HepG2 (cell line): ENCODE data around the gene CTSW. TPM values are rescaled to one million over a fixed set of nuclear protein-coding genes. Genes with fewer than 3 reads are reported as not detected.
A peak's percentile ranks its signal among the peaks of the same experiment; 100 is the strongest.

ENCODE experiments used
- DPF2 ChIP-seq: sonication (generic); formaldehyde crosslinking; IDR thresholded peaks from 2 replicates; pipeline ENCODE4 v1.4.0; 2020; ENCODE audit warnings: mild to moderate bottlenecking, low read depth, missing genetic modification reagents, borderline replicate concordance
- DR1 ChIP-seq: sonication (generic); formaldehyde crosslinking; IDR thresholded peaks from 2 replicates; pipeline ENCODE4 v1.8.0; 2021; ENCODE audit warnings: mild to moderate bottlenecking, missing genetic modification reagents, inconsistent platforms
- ESRRA ChIP-seq: sonication (generic); formaldehyde crosslinking; IDR thresholded peaks from 2 replicates; pipeline ENCODE4 v1.5.1; 2020; ENCODE audit warnings: mild to moderate bottlenecking, low read depth, missing genetic modification reagents
- NFKBIZ ChIP-seq: IDR thresholded peaks from 2 replicates; pipeline ENCODE4 v1.6.1; 2018; ENCODE audit warnings: missing genetic modification reagents, missing compliant biosample characterization
- PTBP1 ChIP-seq: fragments of 200-400 bp; formaldehyde crosslinking; IDR thresholded peaks from 2 replicates; pipeline ENCODE4 v1.6.1; 2018; ENCODE audit warnings: low read length, low read depth; ENCODE audit not compliant: poor library complexity, severe bottlenecking
- RFXANK ChIP-seq: IDR thresholded peaks from 2 replicates; pipeline ENCODE4 v1.6.1; 2016
- RNF2 ChIP-seq: fragments of 450-650 bp; conservative IDR thresholded peaks from 2 replicates; pipeline ENCODE4 v1.6.1; 2016; ENCODE audit warnings: low read depth
- SUZ12 ChIP-seq: fragments of 150-350 bp; IDR thresholded peaks from 2 replicates; pipeline ENCODE4 v1.6.1; 2014; ENCODE audit warnings: low read depth, low read length
- TAF15 ChIP-seq: fragments of 200-400 bp; formaldehyde crosslinking; IDR thresholded peaks from one replicate; pipeline ENCODE4 v1.6.1; 2018; ENCODE audit warnings: mild to moderate bottlenecking, low read depth, low read length; ENCODE audit not compliant: poor library complexity, severe bottlenecking
- TCF7 ChIP-seq: sonication (generic); IDR thresholded peaks from 2 replicates; pipeline ENCODE4 v1.6.1; 2016; ENCODE audit warnings: antibody characterized with exemption, low read depth
- THAP11 ChIP-seq: IDR thresholded peaks from 2 replicates; pipeline ENCODE4 v1.6.1; 2016; ENCODE audit warnings: missing biosample characterization, missing genetic modification reagents
- TMF1 ChIP-seq: sonication (generic); formaldehyde crosslinking; IDR thresholded peaks from 2 replicates; pipeline ENCODE4 v1.8.1; 2022; ENCODE audit warnings: low read depth, missing genetic modification reagents
- ZBTB20 ChIP-seq: sonication (generic); formaldehyde crosslinking; IDR thresholded peaks from 2 replicates; pipeline ENCODE4 v1.8.1; 2023; ENCODE audit warnings: missing genetic modification reagents, low read depth, mild to moderate bottlenecking, borderline replicate concordance
- ZNF382 ChIP-seq: sonication (generic); formaldehyde crosslinking; IDR thresholded peaks from 2 replicates; pipeline ENCODE4 v1.5.0; 2020; ENCODE audit warnings: missing genetic modification reagents, mild to moderate bottlenecking, borderline replicate concordance
- ZNF530 ChIP-seq: sonication (generic); formaldehyde crosslinking; IDR thresholded peaks from 2 replicates; pipeline ENCODE4 v1.5.0; 2020; ENCODE audit warnings: low read depth, mild to moderate bottlenecking, missing genetic modification reagents
- ZNF619 ChIP-seq: sonication (generic); formaldehyde crosslinking; IDR thresholded peaks from 2 replicates; pipeline ENCODE4 v1.4.0; 2020; ENCODE audit warnings: mild to moderate bottlenecking, missing genetic modification reagents
- polyA plus RNA-seq, 8 experiments: library from polyadenylated mRNA; depleted of rRNA in 3 of 8; stranded (reverse) in 7 of 8; unstranded in 1 of 8; fragments of >200 nt; fragmentation: Illumina TruSeq in 4 of 8; extraction: Trizol in 4 of 8; gene quantifications; 2 replicates each; pipeline versions ENCODE4 v1.2.1 to v1.2.3, GENCODE V29; 2011 to 2016; ENCODE audit warnings: low read depth in 4 of 8, missing spikeins in 1 of 8, mixed read lengths in 1 of 8; ENCODE audit not compliant: insufficient read depth in 1 of 8
- total RNA-seq, 5 experiments: library from RNA; depleted of rRNA; stranded (reverse); fragments of >200 nt; fragmentation: Illumina TruSeq; extraction: Trizol; gene quantifications; 2 replicates each; pipeline ENCODE4 v1.2.3, GENCODE V29; 2016; ENCODE audit warnings: low read depth in 1 of 5
- TF ChIP-seq, protein P1 (sequence below): sonication (generic); formaldehyde crosslinking; conservative IDR thresholded peaks from 2 replicates; pipeline ENCODE4 v1.8.0; 2022; ENCODE audit warnings: low read depth, missing genetic modification reagents
- TF ChIP-seq, protein P2 (sequence below): sonication (generic); formaldehyde crosslinking; IDR thresholded peaks from 2 replicates; pipeline ENCODE4 v1.9.0; 2021; ENCODE audit warnings: mild to moderate bottlenecking, missing genetic modification reagents
- TF ChIP-seq, protein P3 (sequence below): sonication (generic); formaldehyde crosslinking; conservative IDR thresholded peaks from 2 replicates; pipeline ENCODE4 v1.5.0; 2020; ENCODE audit warnings: missing genetic modification reagents

The CTSW gene
- total and polyA plus RNA-seq, 2 of the 13 experiments (the other 11 are each of a cell fraction or from before 2014, with no cell fraction given) = 0.09 TPM; not detected in 1

DNA sequence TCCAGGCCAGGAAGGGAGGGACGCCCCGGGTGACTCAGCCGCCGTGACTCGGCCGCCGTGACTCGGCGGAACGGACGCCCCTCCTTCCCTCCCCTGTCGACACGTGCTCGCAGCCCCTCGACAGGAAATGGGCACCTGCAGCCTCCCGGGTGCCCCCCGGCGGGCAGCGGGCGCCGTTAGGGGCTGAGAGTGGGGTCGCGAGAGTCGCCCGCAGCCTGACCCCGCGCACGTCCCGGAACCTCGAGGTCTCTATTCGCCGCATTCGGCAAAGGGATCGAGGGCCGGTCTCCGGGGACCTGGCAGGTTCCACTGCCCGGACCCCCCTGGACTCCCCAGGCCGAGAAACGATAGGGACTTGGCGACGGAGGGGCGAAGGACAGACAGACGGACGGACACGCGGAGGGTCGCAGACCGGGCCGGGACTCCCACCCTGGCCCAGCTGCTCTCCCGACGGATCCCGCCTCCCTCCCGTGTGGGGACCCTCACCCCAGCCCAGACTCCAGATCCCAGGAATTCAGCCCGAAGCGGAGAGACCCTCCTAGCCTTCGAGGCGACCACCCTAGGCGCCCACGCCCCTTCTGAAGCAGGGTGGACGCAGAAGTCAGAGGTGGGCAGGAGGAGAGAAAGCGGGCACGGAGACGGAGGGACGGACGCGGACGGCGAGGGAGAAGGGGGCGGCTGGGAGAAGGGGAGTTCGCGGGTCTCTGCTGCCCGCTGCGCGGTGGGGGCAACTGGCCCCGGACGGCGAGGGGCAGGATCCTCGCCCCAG lies 19.9 kb downstream of the CTSW start (continued):
- TF ChIP-seq TAF15 (no peak), TMF1 (CRISPR knock-in tag) (peak; percentile 74), DPF2 (CRISPR knock-in tag) (no peak), ESRRA (CRISPR knock-in tag) (peak; percentile 19; the same call in 1 of the 2 replicates), PTBP1 (no peak), SUZ12 (no peak), ZNF619 (CRISPR knock-in tag) (no peak), RFXANK (CRISPR knock-in tag) (no peak), THAP11 (CRISPR knock-in tag) (peak; percentile 33; the same call in 1 of the 2 replicates), NFKBIZ (CRISPR knock-in tag) (peak; percentile 45; the same call in 1 of the 2 replicates), RNF2 (peak; percentile 92), ZNF382 (no peak), DR1 (CRISPR knock-in tag) (no peak; the same call in 1 of the 2 replicates), ZBTB20 (CRISPR knock-in tag) (no peak), ZNF530 (CRISPR knock-in tag) (no peak), TCF7 (no peak)
- TF ChIP-seq, protein P1, sequence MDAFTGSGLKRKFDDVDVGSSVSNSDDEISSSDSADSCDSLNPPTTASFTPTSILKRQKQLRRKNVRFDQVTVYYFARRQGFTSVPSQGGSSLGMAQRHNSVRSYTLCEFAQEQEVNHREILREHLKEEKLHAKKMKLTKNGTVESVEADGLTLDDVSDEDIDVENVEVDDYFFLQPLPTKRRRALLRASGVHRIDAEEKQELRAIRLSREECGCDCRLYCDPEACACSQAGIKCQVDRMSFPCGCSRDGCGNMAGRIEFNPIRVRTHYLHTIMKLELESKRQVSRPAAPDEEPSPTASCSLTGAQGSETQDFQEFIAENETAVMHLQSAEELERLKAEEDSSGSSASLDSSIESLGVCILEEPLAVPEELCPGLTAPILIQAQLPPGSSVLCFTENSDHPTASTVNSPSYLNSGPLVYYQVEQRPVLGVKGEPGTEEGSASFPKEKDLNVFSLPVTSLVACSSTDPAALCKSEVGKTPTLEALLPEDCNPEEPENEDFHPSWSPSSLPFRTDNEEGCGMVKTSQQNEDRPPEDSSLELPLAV = no peak
- TF ChIP-seq, protein P2, sequence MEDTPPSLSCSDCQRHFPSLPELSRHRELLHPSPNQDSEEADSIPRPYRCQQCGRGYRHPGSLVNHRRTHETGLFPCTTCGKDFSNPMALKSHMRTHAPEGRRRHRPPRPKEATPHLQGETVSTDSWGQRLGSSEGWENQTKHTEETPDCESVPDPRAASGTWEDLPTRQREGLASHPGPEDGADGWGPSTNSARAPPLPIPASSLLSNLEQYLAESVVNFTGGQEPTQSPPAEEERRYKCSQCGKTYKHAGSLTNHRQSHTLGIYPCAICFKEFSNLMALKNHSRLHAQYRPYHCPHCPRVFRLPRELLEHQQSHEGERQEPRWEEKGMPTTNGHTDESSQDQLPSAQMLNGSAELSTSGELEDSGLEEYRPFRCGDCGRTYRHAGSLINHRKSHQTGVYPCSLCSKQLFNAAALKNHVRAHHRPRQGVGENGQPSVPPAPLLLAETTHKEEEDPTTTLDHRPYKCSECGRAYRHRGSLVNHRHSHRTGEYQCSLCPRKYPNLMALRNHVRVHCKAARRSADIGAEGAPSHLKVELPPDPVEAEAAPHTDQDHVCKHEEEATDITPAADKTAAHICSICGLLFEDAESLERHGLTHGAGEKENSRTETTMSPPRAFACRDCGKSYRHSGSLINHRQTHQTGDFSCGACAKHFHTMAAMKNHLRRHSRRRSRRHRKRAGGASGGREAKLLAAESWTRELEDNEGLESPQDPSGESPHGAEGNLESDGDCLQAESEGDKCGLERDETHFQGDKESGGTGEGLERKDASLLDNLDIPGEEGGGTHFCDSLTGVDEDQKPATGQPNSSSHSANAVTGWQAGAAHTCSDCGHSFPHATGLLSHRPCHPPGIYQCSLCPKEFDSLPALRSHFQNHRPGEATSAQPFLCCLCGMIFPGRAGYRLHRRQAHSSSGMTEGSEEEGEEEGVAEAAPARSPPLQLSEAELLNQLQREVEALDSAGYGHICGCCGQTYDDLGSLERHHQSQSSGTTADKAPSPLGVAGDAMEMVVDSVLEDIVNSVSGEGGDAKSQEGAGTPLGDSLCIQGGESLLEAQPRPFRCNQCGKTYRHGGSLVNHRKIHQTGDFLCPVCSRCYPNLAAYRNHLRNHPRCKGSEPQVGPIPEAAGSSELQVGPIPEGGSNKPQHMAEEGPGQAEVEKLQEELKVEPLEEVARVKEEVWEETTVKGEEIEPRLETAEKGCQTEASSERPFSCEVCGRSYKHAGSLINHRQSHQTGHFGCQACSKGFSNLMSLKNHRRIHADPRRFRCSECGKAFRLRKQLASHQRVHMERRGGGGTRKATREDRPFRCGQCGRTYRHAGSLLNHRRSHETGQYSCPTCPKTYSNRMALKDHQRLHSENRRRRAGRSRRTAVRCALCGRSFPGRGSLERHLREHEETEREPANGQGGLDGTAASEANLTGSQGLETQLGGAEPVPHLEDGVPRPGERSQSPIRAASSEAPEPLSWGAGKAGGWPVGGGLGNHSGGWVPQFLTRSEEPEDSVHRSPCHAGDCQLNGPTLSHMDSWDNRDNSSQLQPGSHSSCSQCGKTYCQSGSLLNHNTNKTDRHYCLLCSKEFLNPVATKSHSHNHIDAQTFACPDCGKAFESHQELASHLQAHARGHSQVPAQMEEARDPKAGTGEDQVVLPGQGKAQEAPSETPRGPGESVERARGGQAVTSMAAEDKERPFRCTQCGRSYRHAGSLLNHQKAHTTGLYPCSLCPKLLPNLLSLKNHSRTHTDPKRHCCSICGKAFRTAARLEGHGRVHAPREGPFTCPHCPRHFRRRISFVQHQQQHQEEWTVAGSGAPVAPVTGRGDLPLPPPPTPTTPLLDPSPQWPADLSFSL (CRISPR knock-in tag) = peak; percentile 61; the same call in 1 of the 2 replicates
- TF ChIP-seq, protein P3, sequence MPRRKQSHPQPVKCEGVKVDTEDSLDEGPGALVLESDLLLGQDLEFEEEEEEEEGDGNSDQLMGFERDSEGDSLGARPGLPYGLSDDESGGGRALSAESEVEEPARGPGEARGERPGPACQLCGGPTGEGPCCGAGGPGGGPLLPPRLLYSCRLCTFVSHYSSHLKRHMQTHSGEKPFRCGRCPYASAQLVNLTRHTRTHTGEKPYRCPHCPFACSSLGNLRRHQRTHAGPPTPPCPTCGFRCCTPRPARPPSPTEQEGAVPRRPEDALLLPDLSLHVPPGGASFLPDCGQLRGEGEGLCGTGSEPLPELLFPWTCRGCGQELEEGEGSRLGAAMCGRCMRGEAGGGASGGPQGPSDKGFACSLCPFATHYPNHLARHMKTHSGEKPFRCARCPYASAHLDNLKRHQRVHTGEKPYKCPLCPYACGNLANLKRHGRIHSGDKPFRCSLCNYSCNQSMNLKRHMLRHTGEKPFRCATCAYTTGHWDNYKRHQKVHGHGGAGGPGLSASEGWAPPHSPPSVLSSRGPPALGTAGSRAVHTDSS = no peak
